ENCODE data around the gene TP53I13. TPM values are rescaled to one million over a fixed set of nuclear protein-coding genes. Genes with fewer than 3 reads are reported as not detected.
A peak's percentile ranks its signal among the peaks of the same experiment; 100 is the strongest.

TP53I13 gene
- total and polyA plus RNA-seq, 10 of the 15 experiments (the other 5 are each of a cell fraction or from before 2014, with no cell fraction given) = 0.31 to 45.1 (median 19.5) TPM; not detected in 1

DNA sequence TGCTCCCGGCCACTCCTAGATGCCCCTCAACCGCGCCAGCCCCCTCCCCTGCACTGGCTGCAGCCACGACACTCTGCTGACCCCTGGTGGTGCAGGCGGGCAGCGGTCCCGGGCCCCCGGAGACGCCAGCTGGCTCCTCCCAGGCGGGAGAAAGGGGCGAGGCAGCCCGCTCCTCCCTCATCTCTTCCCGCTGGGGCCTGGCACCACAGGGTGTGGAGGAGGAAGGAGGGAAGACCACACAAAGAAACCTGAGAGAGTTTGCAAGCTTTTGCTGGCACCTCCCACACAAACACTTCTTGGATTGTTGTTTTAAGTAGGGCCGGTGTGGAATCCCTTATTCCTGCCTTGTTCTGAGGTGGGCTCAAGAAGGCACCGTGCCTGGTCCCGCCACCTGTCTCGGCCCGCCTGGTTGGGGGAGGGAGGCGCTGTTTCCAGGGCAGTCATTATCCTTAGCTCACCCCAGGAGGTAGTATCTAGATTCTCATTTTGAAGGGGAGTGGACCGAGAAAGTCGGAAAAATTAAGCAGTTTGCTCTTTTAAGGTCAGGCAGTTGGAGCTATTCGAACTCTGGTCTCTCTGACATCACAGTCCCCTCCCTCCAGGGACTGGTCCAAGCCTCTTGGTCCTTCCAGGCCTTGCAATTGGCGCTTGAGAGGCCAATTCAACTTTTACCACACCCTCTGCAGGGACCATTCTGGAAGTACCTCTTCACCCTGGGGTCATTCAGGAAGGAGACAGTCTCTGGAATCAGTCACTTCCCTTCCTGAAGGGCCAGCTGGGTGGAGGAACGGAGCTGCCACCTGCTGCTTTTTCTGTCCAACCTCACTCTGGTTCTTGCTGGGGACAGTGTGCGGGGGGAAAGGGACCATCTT is 23.5 kb downstream of the TP53I13 start (continued):
- TF ChIP-seq, protein P1, sequence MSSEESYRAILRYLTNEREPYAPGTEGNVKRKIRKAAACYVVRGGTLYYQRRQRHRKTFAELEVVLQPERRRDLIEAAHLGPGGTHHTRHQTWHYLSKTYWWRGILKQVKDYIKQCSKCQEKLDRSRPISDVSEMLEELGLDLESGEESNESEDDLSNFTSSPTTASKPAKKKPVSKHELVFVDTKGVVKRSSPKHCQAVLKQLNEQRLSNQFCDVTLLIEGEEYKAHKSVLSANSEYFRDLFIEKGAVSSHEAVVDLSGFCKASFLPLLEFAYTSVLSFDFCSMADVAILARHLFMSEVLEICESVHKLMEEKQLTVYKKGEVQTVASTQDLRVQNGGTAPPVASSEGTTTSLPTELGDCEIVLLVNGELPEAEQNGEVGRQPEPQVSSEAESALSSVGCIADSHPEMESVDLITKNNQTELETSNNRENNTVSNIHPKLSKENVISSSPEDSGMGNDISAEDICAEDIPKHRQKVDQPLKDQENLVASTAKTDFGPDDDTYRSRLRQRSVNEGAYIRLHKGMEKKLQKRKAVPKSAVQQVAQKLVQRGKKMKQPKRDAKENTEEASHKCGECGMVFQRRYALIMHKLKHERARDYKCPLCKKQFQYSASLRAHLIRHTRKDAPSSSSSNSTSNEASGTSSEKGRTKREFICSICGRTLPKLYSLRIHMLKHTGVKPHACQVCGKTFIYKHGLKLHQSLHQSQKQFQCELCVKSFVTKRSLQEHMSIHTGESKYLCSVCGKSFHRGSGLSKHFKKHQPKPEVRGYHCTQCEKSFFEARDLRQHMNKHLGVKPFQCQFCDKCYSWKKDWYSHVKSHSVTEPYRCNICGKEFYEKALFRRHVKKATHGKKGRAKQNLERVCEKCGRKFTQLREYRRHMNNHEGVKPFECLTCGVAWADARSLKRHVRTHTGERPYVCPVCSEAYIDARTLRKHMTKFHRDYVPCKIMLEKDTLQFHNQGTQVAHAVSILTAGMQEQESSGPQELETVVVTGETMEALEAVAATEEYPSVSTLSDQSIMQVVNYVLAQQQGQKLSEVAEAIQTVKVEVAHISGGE (CRISPR knock-in tag; IDR thresholded peaks at IDR 0.05) = no peak
- TF ChIP-seq RCOR1 (conservative IDR thresholded peaks at IDR 0.05; ENCODE audit: low read depth, low read length) = 0 out of 2 replicates have a peak, but pooled peaks have one; percentile 47
- peak; percentile 34 for TF ChIP-seq SP1 (IDR thresholded peaks at IDR 0.05; ENCODE audit: low read depth, low read length)
- 0 out of 4 replicates have a peak, but pooled peaks of 1 of the 2 experiments have one; percentile 17 for TF ChIP-seq IKZF2 (IDR thresholded peaks at IDR 0.05)
- 0 out of 2 replicates have a peak, but pooled peaks have one; percentile 32 for TF ChIP-seq CREM (IDR thresholded peaks at IDR 0.05; ENCODE audit: low read depth)
- TF ChIP-seq BHLHE40 (IDR thresholded peaks at IDR 0.05; ENCODE audit: borderline replicate concordance in 1 of 2, low read depth in 2 of 2, low read length in 1 of 2) = peak; percentile 37 to 61; a peak in 2 of 4 replicates
- no peak for TF ChIP-seq TCF7 (IDR thresholded peaks at IDR 0.05; ENCODE audit: borderline replicate concordance)
- TF ChIP-seq CTCF (IDR thresholded peaks at IDR 0.05 in 2 of 3, conservative IDR thresholded peaks at IDR 0.05 in 1 of 3; ENCODE audit: control insufficient read depth in 2 of 3, extremely low read depth in 1 of 3, insufficient read depth in 1 of 3, low read depth in 3 of 3, low read length in 3 of 3) = peak; percentile 97 to 99 (median 98)
- peak; percentile 81; the same call in 1 of the 2 replicates for TF ChIP-seq SMARCA5 (IDR thresholded peaks at IDR 0.05)
- peak; percentile 81; the same call in 1 of the 2 replicates for TF ChIP-seq RB1 (IDR thresholded peaks at IDR 0.05; ENCODE audit: borderline replicate concordance)
- TF ChIP-seq POLR2A (IDR thresholded peaks at IDR 0.05; ENCODE audit: low read depth, low read length) = peak; percentile 4; the same call in 1 of the 2 replicates
- no peak for TF ChIP-seq MEF2B (IDR thresholded peaks at IDR 0.05; ENCODE audit: partially characterized antibody, poor library complexity, severe bottlenecking)
- peak; percentile 53; the same call in 1 of the 2 replicates for TF ChIP-seq TARDBP (IDR thresholded peaks at IDR 0.05; ENCODE audit: borderline replicate concordance)
